ENCODE results near the gene FAM180B. TPM values are rescaled to one million over a fixed set of nuclear protein-coding genes. Genes with fewer than 3 reads are reported as not detected.
"Not testable (repeated sequence)": the region's sequence is repeated elsewhere in the genome, so short reads cannot be mapped to it uniquely, and the experiment has no call there.

Gene FAM180B
- total and polyA plus RNA-seq, 12 donors: 0.16 to 0.38 (median 0.24) TPM; not detected in 9

DNA sequence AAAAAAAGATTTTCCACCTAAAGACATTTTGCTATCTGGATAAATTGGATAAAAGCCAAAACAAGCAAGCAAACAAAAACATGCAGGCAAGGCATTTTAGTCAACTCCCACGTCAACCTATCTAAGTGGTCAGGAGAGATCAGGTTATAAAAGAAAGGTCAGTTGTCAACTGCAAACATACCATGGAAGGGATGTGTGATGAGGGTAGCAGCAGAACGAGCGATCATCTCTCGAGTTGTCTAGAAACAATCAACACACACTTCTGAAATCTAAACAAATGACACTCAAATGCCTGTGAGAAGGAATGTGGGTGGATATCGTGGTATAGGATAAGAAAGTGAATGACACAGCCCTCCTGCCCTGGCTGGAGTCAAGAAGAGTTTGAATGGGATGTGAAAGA, 45.0 kb downstream of the FAM180B start:
- Histone ChIP-seq H3K36me3 (replicated peaks in 1 of 2) (peaks cover 0 to 89% of the 10 kb centered on the region in 2 donors), H3K4me3 (no peak overlapping the region), H3K27me3 (no peaks in the 10 kb centered on the region), H3K4me1 (replicated peaks in 1 of 2) (no peaks in the 10 kb centered on the region), H3K27ac (no peak overlapping the region), H3K9me3 (replicated peaks in 1 of 3) (no peaks in the 10 kb centered on the region)
- WGBS, 4 donors: 71 to 79% (median 77%) methylated on average over 5 of the region's 5 CpGs
- TF ChIP-seq POLR2A (IDR thresholded peaks at IDR 0.05): no peak
- TF ChIP-seq, protein P1, sequence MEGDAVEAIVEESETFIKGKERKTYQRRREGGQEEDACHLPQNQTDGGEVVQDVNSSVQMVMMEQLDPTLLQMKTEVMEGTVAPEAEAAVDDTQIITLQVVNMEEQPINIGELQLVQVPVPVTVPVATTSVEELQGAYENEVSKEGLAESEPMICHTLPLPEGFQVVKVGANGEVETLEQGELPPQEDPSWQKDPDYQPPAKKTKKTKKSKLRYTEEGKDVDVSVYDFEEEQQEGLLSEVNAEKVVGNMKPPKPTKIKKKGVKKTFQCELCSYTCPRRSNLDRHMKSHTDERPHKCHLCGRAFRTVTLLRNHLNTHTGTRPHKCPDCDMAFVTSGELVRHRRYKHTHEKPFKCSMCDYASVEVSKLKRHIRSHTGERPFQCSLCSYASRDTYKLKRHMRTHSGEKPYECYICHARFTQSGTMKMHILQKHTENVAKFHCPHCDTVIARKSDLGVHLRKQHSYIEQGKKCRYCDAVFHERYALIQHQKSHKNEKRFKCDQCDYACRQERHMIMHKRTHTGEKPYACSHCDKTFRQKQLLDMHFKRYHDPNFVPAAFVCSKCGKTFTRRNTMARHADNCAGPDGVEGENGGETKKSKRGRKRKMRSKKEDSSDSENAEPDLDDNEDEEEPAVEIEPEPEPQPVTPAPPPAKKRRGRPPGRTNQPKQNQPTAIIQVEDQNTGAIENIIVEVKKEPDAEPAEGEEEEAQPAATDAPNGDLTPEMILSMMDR (IDR thresholded peaks at IDR 0.05): no peak
- intact Hi-C loops (cut with DNase I): no loop called here
- no peak for DNase-seq

DNA sequence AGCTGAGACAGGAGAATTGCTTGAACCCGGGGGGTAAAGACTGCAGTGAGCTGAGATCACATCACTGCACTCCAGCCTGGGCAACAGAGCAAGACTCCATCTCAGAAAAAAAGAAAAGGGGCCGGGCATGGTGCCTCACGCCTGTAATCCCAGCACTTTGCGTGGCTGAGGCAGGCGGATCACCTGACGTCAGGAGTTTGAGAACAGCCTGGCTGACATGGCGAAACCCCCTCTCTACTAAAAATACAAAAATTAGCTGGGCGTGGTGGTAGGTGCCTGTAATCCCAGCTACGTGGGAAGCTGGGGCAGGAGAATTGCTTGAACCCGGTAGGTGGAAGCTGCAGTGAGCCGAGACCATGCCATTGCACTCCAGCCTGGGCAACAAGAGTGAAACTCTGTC, 49.9 kb downstream of the FAM180B start:
- H3K9me3 ChIP-seq (replicated peaks in 1 of 3); H3K27me3 ChIP-seq; DNase-seq; H3K4me3 ChIP-seq; intact Hi-C loops (cut with DNase I); H3K27ac ChIP-seq: not testable (repeated sequence)
- Histone ChIP-seq H3K36me3 (replicated peaks in 1 of 2) (peaks cover 0 to 58% of the 10 kb centered on the region in 2 donors), H3K4me1 (replicated peaks in 1 of 2) (peaks cover 10 to 20% of the 10 kb centered on the region in 2 donors)
- 90 to 98% (median 96%) methylated on average over 11 of the region's 11 CpGs for WGBS, 4 donors

Small RNA genes lying within 50 kb of the gene (small RNA-seq; reads per million reads assigned to genes)
- gene RN7SL652P (0 reads per million in 2 donors), gene RNU5E-10P (0 reads per million in 2 donors)

Other genes starting within 250 kb of the FAM180B start
- gene MYBPC3, start 234.0 kb upstream of the FAM180B start, total RNA-seq: 1 to 10 TPM in 8 of 9 donors, under 1 TPM in 1; 0.54 to 4.9 (median 2.0) TPM
- gene MYBPC3, start 234.0 kb upstream of the FAM180B start, polyA plus RNA-seq: 1 to 10 TPM; 1.5 to 5.8 (median 2.9) TPM
- gene SPI1, start 208.1 kb upstream of the FAM180B start, total RNA-seq: 10 to 100 TPM in 8 of 9 donors, 1 to 10 TPM in 1; 2.7 to 65.6 (median 40.6) TPM
- 10 to 100 TPM in 2 of 3 donors, 1 to 10 TPM in 1; 7.0 to 79.2 (median 43.0) TPM for gene SPI1, start 208.1 kb upstream of the FAM180B start, polyA plus RNA-seq
- gene SLC39A13, start 178.1 kb upstream of the FAM180B start, total RNA-seq: 10 to 100 TPM; 29.2 to 92.9 (median 57.7) TPM
- 10 to 100 TPM in 2 of 3 donors, 1 to 10 TPM in 1; 8.2 to 80.5 (median 64.5) TPM for gene SLC39A13, start 178.1 kb upstream of the FAM180B start, polyA plus RNA-seq
- gene PSMC3, start 160.2 kb upstream of the FAM180B start, total RNA-seq: 100 to 1,000 TPM in 6 of 9 donors, 10 to 100 TPM in 3; 85.4 to 173 (median 128) TPM
- 100 to 1,000 TPM; 110 to 291 (median 137) TPM for gene PSMC3, start 160.2 kb upstream of the FAM180B start, polyA plus RNA-seq
- gene RAPSN, start 137.5 kb upstream of the FAM180B start, total RNA-seq: 1 to 10 TPM in 7 of 9 donors, under 1 TPM in 2; 0.18 to 5.1 (median 1.9) TPM
- 1 to 10 TPM in 2 of 3 donors, under 1 TPM in 1; 0.33 to 4.7 (median 3.9) TPM for gene RAPSN, start 137.5 kb upstream of the FAM180B start, polyA plus RNA-seq
- gene CELF1, start 33.5 kb upstream of the FAM180B start, total RNA-seq: 100 to 1,000 TPM in 6 of 9 donors, 10 to 100 TPM in 3; 77.3 to 128 (median 107) TPM
- gene CELF1, start 33.5 kb upstream of the FAM180B start, polyA plus RNA-seq: 10 to 100 TPM; 28.1 to 79.5 (median 36.3) TPM
- gene PTPMT1, start 21.1 kb upstream of the FAM180B start, total RNA-seq: 100 to 1,000 TPM in 4 of 9 donors, 10 to 100 TPM in 5; 52.1 to 180 (median 84.9) TPM
- 100 to 1,000 TPM in 1 of 3 donors, 10 to 100 TPM in 2; 57.2 to 101 (median 86.2) TPM for gene PTPMT1, start 21.1 kb upstream of the FAM180B start, polyA plus RNA-seq
- 10 to 100 TPM; 16.8 to 32.7 (median 27.4) TPM for gene KBTBD4, start 7.7 kb upstream of the FAM180B start, total RNA-seq
- gene KBTBD4, start 7.7 kb upstream of the FAM180B start, polyA plus RNA-seq: 10 to 100 TPM in 1 of 3 donors, 1 to 10 TPM in 2; 8.2 to 23.3 (median 8.4) TPM
- gene NDUFS3, start 7.6 kb upstream of the FAM180B start, total RNA-seq: 100 to 1,000 TPM in 8 of 9 donors, 10 to 100 TPM in 1; 95.8 to 168 (median 131) TPM
- 100 to 1,000 TPM; 145 to 385 (median 331) TPM for gene NDUFS3, start 7.6 kb upstream of the FAM180B start, polyA plus RNA-seq
- gene C1QTNF4, start 7.7 kb downstream of the FAM180B start, total RNA-seq: 1 to 10 TPM in 8 of 9 donors, under 1 TPM in 1; 0.74 to 6.8 (median 2.5) TPM
- gene C1QTNF4, start 7.7 kb downstream of the FAM180B start, polyA plus RNA-seq: 1 to 10 TPM in 2 of 3 donors, not detected in 1; 3.3 to 4.3 TPM
- gene MTCH2, start 55.9 kb downstream of the FAM180B start, total RNA-seq: 100 to 1,000 TPM in 3 of 9 donors, 10 to 100 TPM in 6; 49.7 to 176 (median 89.7) TPM
- 10 to 100 TPM; 22.0 to 90.4 (median 31.5) TPM for gene MTCH2, start 55.9 kb downstream of the FAM180B start, polyA plus RNA-seq
- 1 to 10 TPM in 6 of 9 donors, under 1 TPM in 3; 0.18 to 9.4 (median 2.6) TPM for gene AGBL2, start 128.7 kb downstream of the FAM180B start, total RNA-seq
- 10 to 100 TPM in 1 of 3 donors, 1 to 10 TPM in 1, under 1 TPM in 1; 0.37 to 11.3 (median 9.2) TPM for gene AGBL2, start 128.7 kb downstream of the FAM180B start, polyA plus RNA-seq
- gene FNBP4, start 180.7 kb downstream of the FAM180B start, total RNA-seq: 100 to 1,000 TPM in 3 of 9 donors, 10 to 100 TPM in 6; 35.6 to 148 (median 68.3) TPM
- 10 to 100 TPM; 55.7 to 82.3 (median 76.2) TPM for gene FNBP4, start 180.7 kb downstream of the FAM180B start, polyA plus RNA-seq

Measured in adrenal gland (tissue), 12 donors.